Hepatocyte (in vitro differentiated cells): ENCODE results near the gene NEUROG2.

ENCODE experiments used
- CTCF ChIP-seq: fragments of 200-600 bp; sonication (generic); IDR thresholded peaks from 2 replicates; pipeline ENCODE4 v1.5.1; 2016; ENCODE audit warnings: antibody characterized with exemption, mild to moderate bottlenecking; ENCODE audit not compliant: poor library complexity
- EZH2phosphoT487 ChIP-seq: fragments of 200-600 bp; sonication (generic); IDR thresholded peaks from one replicate; pipeline ENCODE4 v1.6.1; 2018; ENCODE audit warnings: antibody characterized with exemption, mild to moderate bottlenecking, low read depth, moderate library complexity; ENCODE audit not compliant: unreplicated experiment, severe bottlenecking

DNA sequence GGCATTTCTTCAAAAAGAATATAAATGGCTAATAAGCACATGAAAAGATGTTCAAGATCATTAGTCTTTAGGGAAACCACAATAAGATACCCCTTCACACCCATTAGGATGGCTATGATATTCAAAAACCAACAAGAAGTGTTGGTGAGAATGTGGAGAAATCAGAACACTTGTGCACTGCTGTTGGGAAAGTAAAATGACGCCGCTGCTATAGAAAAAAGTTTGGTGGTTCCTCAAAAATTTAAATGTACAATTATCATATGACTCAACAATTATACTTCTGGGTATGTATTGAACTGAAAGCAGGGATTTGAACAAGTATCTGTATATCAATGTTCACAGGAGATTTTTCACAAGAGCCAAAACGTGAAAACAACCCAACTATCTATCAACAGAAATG lies 29.4 kb upstream of the NEUROG2 start:
- no peak for TF ChIP-seq EZH2phosphoT487
- no peak for TF ChIP-seq CTCF
